GM19452 (cell line): ENCODE measurements around the gene HAGHL.

Experiments used
- ATAC-seq: cut with Tn5 transposase; IDR thresholded peaks from one replicate; pipeline ENCODE4 v1.9.1; 2021; ENCODE audit not compliant: unreplicated experiment

Gene HAGHL

DNA sequence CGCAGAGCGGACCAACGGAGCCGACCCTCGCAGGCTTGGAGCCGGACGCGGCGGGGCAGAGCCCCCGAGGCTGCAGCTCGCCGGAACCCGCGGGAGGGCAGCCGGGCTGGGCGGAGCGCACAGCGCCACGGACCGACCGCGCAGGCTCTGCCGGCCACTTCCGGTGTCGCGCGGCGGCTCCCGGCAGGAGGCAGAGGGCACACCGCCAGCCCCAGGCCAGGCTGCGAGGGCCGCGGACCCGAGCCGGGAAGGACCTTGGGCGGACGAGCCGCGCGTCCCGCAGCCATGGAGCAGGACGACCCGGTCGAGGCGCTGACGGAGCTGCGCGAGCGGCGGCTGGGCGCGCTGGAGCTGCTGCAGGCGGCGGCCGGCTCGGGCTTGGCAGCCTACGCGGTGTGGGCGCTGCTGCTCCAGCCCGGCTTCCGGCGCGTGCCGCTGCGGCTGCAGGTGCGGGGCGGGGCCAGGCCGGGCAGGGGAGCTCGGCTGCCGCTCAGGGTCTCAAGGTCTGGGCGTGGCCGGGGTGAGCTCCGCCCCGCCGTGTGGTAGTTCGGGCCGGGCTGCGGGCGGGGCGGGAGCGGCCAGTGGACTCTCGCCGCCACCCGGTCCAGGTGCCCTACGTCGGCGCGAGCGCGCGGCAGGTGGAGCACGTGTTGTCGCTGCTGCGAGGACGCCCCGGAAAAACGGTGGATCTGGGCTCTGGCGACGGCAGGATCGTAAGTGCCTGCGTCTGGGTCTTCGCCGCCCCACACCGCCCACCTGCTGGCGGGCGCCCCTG is 5.7 kb upstream of the HAGHL start, which contains the start of gene ANTKMT:
Gene ANTKMT (plus strand): TSS at position 157 of the 775 bp plus-strand sequence. CDS start 129 bp downstream, at position 286.
- peak; percentile 57 for ATAC-seq

DNA sequence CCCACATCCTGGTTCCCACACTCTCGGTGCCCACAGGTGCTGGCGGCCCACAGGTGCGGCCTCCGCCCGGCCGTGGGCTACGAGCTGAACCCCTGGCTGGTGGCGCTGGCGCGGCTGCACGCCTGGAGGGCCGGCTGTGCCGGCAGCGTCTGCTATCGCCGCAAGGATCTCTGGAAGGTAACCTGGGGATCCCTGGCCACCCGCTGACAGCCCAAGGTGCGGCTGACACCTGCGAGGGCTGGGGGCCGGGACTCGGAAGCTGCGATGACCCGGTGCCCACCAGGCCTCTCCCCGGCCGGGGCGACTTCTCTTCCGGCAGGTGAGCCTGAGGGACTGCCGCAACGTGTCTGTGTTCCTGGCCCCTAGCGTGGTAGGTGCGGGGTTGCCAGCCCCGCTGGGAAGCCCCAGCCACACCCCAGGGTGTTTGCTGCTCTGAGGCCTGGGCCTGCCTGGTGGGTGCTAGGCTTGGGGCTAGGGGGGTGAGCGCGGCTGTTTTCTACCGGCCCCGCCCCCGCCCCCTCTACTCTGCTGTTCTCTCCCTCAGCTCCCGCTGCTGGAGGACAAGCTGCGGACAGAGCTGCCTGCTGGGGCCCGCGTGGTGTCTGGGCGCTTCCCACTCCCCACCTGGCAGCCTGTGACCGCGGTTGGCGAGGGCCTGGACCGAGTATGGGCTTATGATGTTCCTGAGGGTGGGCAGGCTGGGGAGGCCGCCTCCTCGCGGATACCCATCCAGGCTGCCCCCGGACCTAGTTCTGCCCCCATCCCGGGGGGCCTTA is 5.0 kb upstream of the HAGHL start:
- no peak for ATAC-seq

DNA sequence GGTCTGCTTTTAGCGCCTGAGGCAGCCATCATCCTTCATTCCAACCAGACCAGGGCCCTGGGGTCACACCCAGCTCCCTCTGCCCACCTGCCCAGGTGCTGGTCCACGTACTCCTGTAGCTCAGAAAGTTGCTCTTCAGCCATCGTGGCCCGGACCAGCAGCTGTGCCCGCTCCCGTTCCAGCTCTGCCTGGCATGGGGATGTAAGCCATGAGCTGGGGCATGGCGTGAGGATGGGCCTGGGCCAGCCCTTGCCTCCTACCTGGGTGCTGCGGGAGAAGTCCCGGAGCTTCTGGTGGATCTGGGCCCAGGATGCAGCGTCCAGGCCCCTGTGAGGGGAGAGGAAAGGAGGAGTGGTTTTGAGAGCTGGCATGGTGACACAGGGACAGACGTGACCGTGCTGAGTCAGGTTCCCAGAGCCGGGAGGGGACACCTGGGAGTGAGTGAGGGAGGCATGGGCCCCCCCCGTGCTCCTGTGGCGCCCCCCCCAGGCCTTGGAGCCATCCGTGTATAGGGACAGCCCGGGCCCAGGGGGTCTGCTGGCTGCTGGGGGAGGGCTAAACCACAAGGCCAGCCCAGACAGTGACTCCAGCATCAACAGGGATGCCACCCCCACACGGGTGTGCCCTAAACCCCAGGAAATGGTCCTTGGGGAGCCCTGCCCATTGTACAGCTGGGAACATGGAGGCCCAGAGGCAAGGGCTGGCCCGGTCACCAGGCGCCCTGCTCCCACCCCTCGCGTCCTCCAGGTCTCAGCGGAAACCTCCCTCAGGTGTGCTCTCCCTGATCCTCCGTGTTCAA is 3.9 kb upstream of the HAGHL start:
- no peak for ATAC-seq

DNA sequence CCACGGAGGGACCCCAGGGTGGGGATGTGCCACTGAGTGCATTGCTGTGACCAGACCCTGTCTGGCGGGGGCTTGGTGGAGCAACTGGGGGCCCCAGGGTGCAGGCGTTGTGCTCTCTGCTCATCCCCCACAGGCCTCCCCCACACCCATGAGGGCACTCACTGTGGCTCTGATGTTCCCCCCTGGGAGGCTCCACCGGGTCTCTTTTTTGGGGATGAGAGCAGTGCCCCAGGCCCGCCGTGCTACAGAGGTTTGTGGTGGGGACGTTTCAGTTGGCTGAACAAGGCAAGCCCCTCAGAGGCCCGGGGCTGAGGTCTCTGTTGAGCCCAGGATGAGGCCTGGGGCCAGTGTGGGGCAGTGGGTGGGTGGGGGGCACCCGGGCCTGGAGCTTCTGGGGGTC is 3.2 kb upstream of the HAGHL start:
- no peak for ATAC-seq

DNA sequence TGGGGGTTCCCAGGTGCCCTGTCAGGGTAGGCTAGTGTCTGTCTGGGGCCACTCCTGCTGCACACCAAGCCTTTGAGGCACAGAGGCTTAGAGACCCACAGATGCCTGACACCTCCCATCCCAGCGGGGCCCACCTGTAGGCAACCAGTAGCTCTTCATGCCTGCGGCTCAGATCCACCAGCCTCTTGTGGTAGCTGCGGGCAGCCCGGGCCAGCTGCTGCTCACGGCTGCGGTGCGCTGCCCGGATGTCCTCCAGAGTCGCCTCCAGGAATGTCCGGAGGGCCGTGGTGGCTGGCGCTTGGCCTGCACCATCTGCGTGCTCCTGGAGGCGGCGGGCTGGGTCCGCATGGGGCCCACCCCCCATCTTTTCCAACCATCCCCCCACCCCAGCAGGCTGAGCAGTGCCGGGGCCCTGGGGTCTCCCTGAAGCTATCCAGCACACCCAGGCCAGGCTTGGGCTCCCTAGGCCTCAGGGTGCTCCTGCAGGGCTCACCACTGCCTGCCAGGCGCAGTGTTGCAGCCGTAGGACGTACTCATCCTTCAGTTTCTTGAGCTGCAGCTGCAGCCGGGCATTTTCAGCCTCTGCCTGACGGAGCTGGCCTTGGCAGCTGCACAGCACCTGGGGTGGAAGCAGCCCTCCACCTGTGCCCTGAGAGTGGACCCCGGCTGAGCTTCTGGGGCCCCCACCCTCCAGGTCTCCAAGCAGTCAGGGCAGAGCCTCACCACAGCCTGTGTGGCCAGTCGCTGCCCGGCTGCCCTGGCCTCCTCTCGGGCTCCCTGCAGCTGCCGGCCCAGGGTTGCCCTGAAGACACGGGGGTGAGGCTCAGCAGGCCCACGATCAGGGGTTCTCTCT is 2.5 kb upstream of the HAGHL start:
- ATAC-seq = no peak

DNA sequence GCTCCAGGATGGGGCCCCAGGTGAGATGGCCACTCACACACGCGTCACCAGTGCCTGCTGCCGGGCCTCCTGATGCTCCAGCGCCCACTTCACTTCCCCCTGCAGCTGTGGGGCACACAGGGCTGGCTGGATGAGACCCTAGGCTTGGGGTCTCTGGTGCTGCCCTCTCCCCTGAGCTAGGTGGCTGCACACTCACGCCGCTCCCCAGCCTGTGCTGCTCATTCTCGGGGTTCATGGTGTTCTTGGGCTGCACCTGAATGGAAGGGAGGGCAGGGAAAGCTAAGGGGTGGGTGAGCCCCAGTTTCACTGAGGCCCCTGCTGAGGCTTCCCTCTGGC is 1.9 kb upstream of the HAGHL start:
- ATAC-seq = no peak

DNA sequence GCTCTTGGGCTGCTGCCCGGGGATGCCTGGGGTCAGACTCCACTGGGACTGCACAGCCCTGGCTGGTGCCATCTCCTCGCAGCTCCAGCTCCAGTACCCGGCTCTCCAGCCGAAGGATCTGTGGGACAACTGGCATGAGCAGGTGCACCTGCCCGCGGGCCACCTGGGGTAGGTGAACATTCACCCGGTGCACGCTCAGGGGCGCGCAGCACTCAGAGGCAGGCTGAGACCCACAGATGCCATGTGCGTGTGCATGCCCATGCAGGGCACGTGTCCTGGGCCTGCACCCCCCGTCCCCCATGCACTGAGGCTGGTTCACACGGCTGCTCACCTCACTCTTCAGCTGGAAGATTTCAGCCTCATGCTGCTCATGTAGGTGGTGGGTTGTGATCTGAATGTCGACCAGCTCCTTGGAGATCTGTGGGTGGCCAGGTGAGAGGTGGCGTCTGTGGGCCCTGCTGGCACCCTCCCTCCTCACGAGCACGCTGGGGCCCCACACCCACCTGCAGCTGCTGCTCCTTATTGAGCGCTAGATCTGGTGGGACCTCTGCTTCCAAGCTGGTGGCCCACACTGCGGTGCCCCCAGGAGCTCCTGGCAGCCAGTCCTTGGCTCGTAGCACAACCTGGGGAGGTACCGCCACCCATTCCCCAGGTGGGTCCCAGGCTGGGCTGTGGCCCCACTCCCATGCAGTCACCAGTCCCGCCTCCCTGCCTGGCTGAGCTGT is 1.3 kb upstream of the HAGHL start:
- ATAC-seq = no peak

DNA sequence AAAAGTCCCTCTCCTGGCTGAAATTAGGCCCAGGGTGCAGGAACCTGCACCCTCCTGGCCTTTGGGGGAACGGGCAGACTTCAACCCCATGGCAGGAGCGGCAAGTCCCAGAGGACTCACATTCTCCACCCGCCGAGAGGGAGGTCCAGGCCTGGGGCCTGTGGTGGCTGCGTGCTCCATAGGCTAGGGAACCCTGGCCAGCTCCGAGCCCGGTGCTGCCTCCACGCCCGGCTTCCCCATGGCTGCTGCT is 793 bp upstream of the HAGHL start:
- ATAC-seq = no peak

DNA sequence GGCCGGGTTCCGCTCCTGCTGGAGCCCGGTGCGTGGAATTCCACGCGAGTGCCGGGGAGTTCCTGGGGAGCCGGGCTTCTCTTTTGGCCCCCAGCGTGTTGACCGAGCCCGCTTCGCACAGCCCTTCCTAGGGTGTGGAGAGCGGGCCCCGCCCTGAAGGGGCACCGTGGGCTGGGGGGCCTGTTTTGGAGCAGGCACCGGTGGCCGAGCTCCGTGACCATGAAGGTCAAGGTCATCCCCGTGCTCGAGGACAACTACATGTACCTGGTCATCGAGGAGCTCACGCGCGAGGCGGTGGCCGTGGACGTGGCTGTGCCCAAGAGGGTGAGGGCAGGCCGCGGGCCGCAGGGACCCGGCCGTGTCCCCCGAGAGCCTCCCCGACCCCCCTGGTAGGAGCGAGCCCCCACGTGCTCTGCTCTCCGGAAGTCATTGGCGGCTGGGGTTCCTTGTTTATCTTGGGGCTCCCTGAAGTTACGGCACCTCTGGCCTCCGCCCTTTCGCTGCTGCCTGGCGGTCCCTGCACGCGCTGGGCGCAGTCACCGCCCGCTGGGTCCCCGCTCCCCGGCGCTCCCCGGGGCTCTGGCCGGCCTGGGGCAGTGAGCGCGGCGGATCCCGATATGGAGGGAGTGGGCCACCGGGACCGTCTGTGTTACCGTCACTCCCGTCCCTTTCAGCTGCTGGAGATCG is 528 bp downstream of the HAGHL start:
- ATAC-seq = peak; percentile 3

DNA sequence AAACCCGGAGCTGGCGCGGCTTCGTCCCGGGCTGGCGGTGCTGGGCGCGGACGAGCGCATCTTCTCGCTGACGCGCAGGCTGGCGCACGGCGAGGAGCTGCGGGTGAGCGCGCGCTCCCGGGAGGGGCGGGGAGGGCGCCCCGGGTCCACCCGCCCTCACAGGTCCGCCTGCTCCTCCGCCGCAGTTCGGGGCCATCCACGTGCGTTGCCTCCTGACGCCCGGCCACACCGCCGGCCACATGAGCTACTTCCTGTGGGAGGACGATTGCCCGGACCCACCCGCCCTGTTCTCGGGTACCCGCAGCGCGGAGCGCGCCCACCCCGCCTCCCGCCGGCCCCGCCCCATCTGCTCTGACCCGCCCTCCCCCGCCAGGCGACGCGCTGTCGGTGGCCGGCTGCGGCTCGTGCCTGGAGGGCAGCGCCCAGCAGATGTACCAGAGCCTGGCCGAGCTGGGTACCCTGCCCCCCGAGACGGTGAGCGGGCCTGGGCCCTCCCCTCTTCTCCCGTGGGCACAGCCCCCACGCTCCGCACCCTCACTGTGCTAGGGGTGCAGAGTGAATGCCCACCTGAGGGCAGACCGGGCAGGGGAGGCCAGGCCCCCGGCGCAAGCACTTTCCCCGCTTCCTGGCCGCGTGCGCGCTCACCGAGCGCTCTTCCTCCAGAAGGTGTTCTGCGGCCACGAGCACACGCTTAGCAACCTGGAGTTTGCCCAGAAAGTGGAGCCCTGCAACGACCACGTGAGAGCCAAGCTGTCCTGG is 1.4 kb downstream of the HAGHL start:
- ATAC-seq = no peak

DNA sequence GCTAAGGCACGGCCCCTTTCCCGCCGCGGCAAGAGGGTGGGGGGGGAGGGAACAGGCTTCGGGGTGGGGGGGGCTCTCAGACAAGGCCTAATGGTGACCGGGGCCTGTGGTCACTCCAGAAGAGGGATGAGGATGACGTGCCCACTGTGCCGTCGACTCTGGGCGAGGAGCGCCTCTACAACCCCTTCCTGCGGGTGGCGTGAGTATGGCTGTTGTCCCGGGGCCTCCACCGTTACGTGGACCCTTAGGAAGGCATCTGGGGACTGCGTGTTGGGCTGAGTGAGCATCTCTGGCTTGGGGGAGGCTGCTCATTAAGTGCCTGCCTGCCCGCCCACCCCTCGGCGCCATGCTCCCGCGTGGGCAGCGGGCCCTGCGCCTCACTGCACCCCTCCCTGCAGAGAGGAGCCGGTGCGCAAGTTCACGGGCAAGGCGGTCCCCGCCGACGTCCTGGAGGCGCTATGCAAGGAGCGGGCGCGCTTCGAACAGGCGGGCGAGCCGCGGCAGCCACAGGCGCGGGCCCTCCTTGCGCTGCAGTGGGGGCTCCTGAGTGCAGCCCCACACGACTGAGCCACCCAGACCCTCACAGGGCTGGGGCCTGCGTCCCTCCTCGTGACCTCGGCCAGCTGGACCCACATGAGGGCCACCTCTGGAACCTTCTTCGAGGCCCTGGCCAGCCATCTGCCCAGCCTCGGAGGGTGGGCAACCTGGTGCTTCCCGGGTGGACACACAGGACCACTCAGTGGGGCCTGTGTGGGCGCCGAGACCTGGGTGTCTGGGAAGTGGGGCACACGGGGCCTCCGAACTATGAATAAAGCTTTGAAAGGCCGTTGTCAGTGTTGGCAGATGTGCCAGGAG is 2.2 kb downstream of the HAGHL start:
- no peak for ATAC-seq

DNA sequence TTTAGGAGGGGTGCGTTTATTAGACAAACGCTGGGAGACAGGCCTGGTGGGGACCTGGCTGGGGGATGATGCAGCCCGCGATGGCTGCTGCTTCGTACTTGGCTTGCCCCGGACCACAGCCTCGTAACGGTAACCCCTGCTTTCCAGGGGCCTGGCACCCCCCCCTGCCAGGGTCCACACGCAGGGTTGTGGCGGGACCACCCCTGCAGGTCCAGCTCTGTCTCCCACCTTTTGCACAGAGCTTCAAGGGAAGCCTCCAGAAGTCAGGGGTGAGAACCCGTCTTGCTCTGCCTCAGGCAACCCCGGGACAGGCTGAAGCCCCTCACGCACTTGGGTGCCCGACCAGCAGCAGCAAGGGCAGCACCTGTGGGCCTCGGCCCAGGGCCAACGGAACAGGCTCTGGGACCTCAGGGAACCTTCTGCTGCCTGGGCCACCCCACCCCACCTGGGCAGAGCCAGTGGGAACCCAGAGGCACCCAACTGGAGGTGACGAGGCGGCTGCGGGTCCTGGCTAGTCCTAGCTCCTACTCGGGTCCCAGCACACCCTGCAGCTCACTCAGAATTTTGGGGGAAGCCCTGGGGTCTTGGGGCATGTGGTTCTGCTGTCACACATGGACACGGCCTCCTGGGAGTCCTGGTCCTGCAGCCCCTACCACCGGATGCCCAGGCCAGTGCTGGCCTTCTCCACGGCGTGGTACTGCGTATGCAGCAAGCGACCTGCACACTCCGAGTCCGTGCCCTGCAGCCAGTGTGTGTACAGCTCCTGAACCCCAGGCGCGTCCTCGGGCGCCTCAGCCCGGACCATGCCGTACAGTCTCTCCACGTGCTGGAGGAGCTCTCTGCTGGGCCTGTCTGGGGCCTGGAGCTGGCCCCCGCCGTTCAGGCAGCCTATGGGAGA is 3.1 kb downstream of the HAGHL start:
- ATAC-seq = no peak

DNA sequence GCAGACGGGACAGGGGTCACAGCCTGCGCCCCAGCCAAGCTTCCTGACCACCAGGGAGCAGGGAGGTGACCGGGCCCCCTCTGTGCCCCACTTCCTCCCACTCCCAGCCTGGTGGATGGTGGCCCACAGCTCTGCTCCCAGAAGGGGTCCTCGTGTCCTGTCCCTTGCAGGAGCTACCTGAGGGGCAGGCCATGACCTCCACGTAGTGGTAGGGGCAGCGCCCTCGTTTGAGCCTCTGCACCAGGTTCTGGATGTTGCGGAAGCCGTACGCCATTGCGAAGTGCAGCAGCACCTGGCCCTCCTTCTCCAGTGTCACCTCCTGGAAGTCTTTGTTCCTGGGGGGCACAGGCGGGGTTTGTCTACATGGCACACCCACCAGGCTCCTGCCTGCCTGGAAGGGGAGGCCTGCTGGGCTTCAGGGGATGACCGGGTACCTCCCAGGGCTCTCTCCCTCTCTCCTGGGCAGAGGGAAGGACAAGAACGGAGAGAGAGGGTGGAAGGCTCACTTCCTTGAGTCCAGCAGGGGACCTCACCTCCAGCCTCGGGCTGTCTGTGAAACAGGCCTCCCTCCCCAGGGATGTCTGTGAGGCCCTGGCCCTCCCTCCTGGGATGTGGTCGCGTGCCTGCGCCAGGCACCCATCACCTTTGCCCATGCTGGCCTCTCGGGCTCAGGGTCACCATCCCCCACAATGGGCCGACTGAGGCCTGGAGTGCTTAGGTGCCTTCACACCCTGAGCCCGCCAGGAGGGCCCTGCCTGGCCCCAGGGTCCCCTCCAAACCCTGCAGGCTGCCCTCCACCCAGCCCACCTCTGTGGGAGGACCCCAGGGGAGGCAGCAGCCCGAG is 4.0 kb downstream of the HAGHL start:
- no peak for ATAC-seq

DNA sequence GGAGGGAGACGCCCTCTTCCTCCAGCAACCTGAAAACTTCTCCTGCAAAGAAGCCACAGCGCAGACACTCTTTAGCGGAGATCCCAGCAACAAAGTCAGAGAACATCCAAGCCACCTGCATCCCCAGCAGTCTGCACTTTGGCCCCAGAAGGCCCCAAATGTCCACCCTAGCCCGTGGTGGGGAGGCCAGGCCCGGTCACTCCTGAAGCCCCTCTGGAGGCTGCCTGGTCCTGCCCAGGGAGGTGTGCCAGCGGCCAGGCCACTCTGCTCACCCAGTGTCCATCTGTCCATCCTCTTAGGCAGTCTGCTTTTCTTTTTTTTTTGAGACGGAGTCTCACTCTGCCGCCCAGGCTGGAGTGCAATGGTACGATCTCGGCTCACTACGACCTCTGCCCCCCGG is 5.4 kb downstream of the HAGHL start:
- ATAC-seq = no peak

DNA sequence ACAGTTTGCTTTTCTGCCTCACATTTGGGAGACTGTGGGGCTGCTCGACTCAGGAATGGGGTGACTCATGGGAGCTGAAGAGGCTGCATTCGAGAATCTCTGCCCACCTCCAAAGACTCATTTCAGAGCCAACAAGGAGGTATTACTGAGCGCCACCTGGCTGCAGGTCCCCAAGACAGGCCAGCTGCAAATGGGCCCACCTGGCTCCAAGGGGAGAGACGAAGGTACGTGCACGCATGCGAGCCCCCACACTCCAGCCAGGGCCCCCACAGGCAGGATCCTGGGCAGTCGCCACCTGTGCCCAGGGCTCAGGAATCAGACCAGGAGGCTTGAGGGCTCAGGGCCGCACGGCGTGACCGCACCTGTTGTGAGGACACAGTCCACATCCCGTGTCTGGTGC is 6.0 kb downstream of the HAGHL start:
- ATAC-seq = no peak
